NCI-H2196 treated with DMSO at 0.1 percent for 48 hours (cell line): Measurements from ENCODE around the gene NRBP1.
"Not testable (repeated sequence)": the region's sequence is repeated elsewhere in the genome, so short reads cannot be mapped to it uniquely, and the experiment has no call there.

Source experiments
- DNase-seq: peaks from one replicate; lab custom pipeline; 2025; ENCODE audit not compliant: unreplicated experiment; lab: John Stamatoyannopoulos, UW

Gene NRBP1

DNA sequence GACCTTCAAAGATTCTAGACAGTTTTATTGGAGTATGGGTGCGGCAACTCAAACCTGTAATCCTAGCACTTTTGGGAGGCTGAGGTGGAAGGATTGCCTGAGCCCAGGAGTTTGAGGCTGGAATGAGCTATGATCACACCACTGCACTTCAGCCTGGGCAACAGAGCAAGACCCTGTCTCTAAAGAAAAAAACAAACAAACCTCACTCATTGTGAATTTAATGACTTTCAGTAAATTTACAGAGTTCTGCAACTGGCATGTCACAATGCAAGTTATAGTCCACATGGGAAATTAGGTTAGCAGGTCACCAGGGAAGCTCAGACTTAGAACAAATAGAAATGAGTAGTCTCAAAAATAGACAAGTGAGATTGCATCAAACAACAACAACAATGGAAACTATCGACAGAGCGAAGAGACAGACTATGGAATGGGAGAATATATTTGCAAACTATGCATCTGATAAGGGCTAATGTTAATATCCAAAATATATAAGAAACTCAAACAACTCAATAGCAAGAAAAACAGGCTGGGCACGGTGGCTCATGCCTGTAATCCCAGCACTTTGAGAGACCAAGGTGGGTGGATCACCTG is 6.7 kb upstream of the NRBP1 start:
- DNase-seq: no peak

DNA sequence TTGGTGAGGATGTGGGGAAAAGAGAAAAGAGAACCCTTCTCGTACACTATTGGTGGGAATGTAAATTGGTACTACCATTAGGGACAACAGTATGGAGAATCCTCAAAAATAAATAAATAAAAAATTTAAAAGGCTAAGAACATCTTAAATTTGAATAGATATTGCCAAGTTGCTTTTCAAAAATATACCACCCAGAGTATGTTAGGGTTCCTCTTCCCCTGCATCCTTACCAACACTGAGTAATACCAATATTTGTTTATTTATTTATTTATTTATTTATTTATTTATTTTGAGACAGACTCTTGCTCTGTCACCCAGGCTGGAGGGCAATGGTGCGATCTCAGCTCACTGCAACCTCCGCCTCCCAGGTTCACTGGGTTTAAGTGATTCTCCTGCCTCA is 5.5 kb upstream of the NRBP1 start:
- no peak for DNase-seq

DNA sequence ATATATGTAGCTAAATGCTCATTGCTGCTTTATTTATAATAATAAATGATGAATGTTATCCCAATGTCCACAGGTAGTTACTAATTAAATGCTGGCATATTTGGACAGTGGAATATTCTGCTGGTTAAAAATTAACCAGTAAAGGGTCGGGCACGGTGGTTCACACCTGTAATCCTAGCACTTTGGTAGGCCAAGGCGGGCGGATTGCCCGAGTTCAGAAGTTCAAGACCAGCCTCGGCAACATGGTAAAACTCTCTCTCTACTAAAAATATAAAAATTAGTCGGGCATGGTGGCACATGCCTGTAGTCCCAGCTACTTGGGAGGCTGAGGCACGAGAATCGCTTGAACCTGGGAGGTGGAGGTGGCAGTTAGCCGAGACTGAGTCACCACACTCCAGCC is 3.4 kb upstream of the NRBP1 start:
- DNase-seq: not testable (repeated sequence)

GRCh38 chr2:27427863-27428212 is 593 bp upstream of the NRBP1 start:
- DNase-seq: no peak

GRCh38 chr2:27428978-27429541 is 629 bp downstream of the NRBP1 start:
- DNase-seq: peak; percentile 63

DNA sequence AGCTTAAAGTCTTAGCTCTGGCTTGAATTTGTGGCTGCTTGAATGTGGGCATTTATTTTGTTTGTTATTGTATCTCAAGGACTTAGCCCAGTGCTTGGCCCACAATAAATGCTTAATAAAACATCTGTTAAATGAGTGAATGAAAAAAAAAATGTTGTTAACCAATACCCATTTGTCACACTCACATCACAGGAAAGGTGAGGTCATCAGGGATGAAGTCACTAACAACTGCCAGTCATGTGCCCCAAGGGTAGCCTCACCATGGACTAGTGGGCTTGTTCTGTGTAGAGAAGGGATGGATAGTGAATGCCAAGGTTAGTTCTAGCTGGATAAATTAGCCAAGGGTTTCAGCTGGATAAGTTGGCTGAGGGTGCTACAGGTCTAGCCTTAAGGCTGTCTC is 3.0 kb downstream of the NRBP1 start:
- no peak for DNase-seq

DNA sequence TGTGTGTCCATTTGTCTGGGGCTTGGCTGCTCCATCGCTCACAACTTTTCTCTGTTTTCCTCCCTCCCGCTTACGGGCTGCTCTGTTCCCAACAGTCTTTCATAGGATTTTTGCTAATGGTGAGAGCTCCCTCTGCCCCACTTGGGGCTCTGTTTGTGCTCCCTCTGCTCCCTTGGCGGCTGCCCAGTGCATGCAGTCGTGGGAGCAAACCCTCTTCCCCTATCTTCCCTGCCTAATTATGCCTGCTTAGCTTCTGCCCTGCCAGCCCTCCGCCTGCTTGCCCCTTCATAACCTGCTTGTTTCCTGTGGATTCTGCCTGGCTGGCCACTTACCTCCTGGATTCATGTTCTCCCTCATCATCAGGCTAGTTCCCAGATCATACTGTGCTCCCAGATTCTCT is 7.2 kb downstream of the NRBP1 start:
- no peak for DNase-seq

GRCh38 chr2:27441226-27441926 is 12.9 kb downstream of the NRBP1 start:
- DNase-seq: no peak

DNA sequence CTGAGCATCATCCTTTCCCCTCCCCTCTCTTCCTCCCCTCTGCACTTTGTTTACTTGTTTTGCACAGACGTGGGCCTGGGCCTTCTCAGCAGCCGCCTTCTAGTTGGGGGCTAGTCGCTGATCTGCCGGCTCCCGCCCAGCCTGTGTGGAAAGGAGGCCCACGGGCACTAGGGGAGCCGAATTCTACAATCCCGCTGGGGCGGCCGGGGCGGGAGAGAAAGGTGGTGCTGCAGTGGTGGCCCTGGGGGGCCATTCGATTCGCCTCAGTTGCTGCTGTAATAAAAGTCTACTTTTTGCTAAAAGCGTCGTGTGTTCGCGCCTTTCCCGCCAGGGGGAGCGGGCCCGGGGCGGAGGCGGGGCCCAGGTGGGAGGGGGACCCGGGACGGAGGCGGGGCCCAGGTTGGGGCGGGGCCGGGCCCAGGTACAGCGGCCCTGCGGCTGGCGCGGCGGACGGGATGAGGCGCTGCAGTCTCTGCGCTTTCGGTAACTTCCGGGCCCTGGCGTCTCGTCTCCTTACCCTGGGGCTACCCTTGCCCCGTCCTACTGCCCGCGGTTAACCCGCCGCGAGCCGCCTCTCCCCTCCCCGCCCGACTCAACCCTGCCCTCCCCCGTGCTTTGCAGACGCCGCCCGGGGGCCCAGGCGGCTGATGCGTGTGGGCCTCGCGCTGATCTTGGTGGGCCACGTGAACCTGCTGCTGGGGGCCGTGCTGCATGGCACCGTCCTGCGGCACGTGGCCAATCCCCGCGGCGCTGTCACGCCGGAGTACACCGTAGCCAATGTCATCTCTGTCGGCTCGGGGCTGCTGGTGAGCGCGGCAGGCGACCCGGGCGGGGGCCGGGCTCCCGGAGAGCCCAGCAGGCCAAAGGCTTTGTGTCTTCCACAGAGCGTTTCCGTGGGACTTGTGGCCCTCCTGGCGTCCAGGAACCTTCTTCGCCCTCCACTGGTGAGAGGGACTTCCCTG is 13.8 kb downstream of the NRBP1 start, which contains the start of gene KRTCAP3:
KRTCAP3 (plus strand) TSS at position 424 of the 962 bp plus-strand sequence; CDS start at position 456, 32 bp downstream.
- DNase-seq: peak; percentile 70

GRCh38 chr2:27442920-27443282 is 14.5 kb downstream of the NRBP1 start:
- DNase-seq: no peak

DNA sequence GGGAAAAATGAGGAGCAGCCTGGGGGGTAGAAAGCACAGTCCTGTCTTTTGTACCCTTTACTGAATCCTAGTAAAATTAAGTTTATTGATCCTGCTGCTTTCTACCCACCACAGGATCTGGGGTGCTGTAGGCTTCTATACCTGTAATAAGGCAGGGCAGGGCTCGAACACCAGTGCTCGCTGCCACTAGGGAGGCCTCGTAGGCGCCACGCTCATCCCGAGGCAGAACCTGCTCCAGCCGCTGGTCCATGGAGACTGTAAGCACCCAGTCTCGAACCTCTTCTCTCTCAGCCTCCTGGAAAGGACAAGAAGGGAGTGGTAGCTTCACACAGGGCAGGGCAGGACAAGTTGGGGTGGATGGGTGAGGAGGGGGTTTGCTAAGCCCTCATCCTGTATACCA is 16.7 kb downstream of the NRBP1 start:
- DNase-seq: no peak

DNA sequence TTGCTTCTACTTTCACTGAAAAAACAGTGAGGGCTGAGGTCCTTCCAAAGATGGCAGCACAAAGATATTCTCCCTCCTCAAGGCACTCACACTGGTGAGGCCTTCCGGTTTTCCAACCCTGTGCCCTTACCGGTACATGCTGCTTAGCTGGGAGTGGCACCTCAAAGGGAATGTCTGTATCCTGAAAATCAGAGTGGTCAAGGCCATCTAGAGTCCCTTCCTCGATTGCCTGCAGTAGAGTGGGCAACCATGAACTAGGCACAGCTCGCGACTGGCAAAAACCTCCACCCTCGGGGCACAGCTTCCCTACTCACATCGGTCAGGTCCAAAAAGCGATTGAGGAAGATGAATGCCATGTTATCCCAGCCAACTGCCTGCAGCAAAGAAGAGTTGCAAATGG is 17.2 kb downstream of the NRBP1 start:
- no peak for DNase-seq

GRCh38 chr2:27446057-27446456 is 17.6 kb downstream of the NRBP1 start:
- peak; percentile 62 for DNase-seq

- DNase-seq: no peak
These were observed 19.9 kb downstream of the NRBP1 start for GRCh38 chr2:27448381-27448780.

DNA sequence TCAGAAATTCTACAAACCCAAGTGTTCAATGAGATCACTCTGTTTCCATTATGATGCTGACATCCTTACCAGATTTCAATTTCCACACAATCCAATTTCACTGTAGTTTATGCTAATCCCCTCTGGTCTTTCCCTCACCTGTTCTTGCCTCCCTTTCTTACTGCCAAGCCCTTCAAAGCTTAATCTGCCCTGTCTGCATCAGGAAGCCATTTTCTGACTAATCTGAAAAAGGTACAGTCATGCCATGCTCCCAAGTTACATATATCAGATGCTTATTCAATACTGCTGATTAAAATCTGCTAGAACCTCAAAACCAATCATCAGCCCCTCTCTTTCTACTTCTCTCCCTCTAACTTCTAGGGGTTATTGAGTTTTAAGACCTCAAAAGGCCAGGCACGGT is 22.7 kb downstream of the NRBP1 start:
- DNase-seq: no peak

GRCh38 chr2:27453968-27454367 is 25.5 kb downstream of the NRBP1 start:
- DNase-seq: no peak

DNA sequence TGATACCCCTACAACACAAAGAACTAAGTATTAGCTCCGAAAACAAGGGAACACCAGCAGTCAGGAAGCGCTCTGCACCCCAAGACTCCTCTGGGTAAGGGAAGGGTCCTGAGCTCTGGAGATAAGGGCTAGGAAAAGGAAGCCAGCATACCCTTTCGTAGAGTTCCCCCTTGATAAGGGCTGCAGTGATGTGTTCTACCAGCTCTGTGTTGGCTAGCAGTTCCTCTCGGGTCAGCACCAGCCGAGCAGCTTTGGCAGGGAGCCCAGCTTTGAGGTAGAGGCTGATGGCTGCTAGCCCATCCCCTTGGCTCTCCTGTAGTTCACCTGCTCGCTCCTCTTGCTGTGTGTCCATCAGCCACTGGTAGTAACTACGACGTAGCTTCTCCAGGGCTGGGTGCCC is 32.7 kb downstream of the NRBP1 start:
- peak; percentile 64 for DNase-seq

DNA sequence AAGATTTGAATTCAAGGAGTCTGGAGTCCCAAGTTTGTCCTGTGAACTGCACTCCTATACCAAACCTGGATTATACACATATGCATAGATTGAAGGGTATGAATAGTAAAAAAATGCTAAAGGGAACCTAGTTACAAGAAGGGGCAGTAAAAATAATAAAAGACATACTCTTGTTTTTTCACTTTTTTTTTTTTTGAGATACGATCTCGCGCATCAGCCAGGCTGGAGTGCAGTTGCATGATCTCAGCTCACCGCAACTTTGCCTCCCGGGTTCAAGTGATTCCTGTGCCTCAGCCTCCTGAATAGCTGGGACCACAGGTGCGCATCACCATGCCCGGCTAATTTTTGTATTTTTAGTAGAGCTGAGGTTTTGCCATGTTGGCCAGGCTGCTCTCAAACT is 36.0 kb downstream of the NRBP1 start:
- DNase-seq: no peak

DNA sequence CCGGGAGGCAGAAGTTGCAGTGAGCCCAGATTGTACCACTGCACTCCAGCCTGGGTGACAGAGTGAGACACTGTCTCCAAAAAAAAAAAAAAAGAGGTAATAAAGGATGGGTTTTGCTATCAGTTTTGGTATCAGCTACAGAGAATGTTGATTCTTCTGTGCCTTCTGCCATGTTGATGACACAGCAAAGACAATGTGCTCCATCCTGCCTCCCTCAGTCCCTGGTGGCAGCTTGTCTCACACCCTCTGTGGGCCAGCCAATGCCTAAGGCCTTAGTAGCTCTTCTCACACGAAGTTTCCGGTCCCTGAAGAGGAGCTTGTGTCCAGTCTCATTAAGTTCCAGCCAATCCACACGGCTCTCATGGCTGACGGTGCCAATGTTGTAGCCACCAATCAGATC is 43.5 kb downstream of the NRBP1 start:
- no peak for DNase-seq

DNA sequence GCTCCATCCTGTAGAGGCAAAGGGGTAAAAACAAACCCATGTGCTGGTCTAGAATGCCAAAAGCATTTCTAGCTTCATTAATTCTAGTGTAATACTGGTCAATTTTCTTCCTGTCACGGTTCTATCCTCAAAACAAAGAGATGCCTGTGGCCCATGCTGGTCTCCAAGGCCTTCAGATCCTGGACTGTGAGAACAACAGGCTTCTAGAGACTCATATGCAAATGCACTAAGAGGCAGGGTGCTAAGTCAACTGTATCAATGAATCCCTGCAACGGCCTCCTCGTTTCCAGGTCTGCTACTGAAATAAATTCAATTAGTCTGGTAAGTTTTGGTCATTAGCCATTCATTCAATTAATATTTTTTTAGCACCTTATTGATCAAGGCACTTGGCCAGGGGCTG is 57.1 kb downstream of the NRBP1 start:
- no peak for DNase-seq

DNA sequence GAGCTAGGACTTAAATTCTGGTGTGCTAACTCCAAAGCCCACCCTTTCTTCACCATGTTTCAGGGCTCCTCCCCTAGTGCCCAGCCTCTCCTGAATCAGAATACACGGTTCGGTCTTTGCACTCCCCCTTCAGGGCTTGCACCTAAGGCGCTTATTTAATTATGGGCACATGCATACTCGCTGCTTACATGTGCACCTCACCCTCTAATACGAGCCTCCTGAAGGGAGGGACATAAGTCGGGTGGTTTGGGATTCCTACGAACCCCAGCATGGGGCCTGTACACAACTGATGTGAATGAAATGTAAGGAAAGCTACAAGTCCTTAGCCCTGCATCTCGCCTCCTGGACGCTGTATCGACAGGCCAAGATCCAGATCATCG is 60.7 kb downstream of the NRBP1 start:
- peak; percentile 34 for DNase-seq
